ENCODE data around the gene TBC1D5. TPM values are rescaled to one million over a fixed set of nuclear protein-coding genes. Genes with fewer than 3 reads are reported as not detected.
"Not testable (repeated sequence)": the region's sequence is repeated elsewhere in the genome, so short reads cannot be mapped to it uniquely, and the experiment has no call there.

Gene TBC1D5
- total RNA-seq, 2 experiments from 2014 or later, result 48.4 to 55.2 TPM

GRCh38 chr3:17687566-17687965 lies 54.9 kb downstream of the TBC1D5 start:
- Mint-ChIP-seq H3K4me3 (no peak overlapping the region), H3K36me3 (ENCODE audit: low read depth) (peaks cover under 1% of the 10 kb centered on the region), H3K27ac (no peak overlapping the region), H3K9me3 (no peaks in the 10 kb centered on the region), H3K4me1 (no peaks in the 10 kb centered on the region), H3K27me3 (no peaks in the 10 kb centered on the region)
- no peak for DNase-seq
- POLR2A ChIA-PET, result no interaction called here
- CTCF ChIA-PET, result no interaction called here

- no peak for DNase-seq
- Mint-ChIP-seq H3K27ac (no peak overlapping the region), H3K4me1 (no peaks in the 10 kb centered on the region), H3K4me3 (no peak overlapping the region), H3K36me3 (ENCODE audit: low read depth) (no peaks in the 10 kb centered on the region), H3K9me3 (no peaks in the 10 kb centered on the region), H3K27me3 (no peaks in the 10 kb centered on the region)
- ChIA-PET POLR2A (no interaction called here), CTCF (no interaction called here)
These were observed 55.8 kb downstream of the TBC1D5 start for GRCh38 chr3:17686613-17687012.

- no peaks in the 10 kb centered on the region for H3K9me3 Mint-ChIP-seq
- CTCF ChIA-PET, result no interaction called here
These were observed 58.8 kb downstream of the TBC1D5 start for GRCh38 chr3:17683542-17684207.

GRCh38 chr3:17680530-17680929 lies 61.9 kb downstream of the TBC1D5 start:
- Mint-ChIP-seq H3K36me3 (ENCODE audit: low read depth) (peaks cover 3% of the 10 kb centered on the region), H3K9me3 (no peaks in the 10 kb centered on the region), H3K27me3 (no peaks in the 10 kb centered on the region), H3K4me3 (no peak overlapping the region), H3K4me1 (peaks cover 4% of the 10 kb centered on the region), H3K27ac (no peak overlapping the region)
- CTCF ChIA-PET, result no interaction called here
- no peak for DNase-seq
- POLR2A ChIA-PET, result no interaction called here

More at GRCh38 chr3:17683542-17684207, 58.8 kb downstream of the TBC1D5 start:
- Mint-ChIP-seq H3K36me3 (ENCODE audit: low read depth) (no peaks in the 10 kb centered on the region), H3K4me1 (no peaks in the 10 kb centered on the region), H3K27ac (no peak overlapping the region), H3K4me3 (no peak overlapping the region), H3K27me3 (no peaks in the 10 kb centered on the region)
- DNase-seq, result no peak
- POLR2A ChIA-PET, result no interaction called here

- DNase-seq, result no peak
- CTCF ChIA-PET, result no interaction called here
- Mint-ChIP-seq H3K4me1 (peaks cover 4% of the 10 kb centered on the region), H3K9me3 (no peaks in the 10 kb centered on the region), H3K27ac (no peak overlapping the region), H3K36me3 (ENCODE audit: low read depth) (peaks cover 3% of the 10 kb centered on the region), H3K27me3 (no peaks in the 10 kb centered on the region), H3K4me3 (no peak overlapping the region)
- POLR2A ChIA-PET, result no interaction called here
These were observed 64.2 kb downstream of the TBC1D5 start for GRCh38 chr3:17678116-17678741.

GRCh38 chr3:17674082-17674686 lies 68.2 kb downstream of the TBC1D5 start:
- Mint-ChIP-seq H3K36me3 (ENCODE audit: low read depth) (peaks cover 3% of the 10 kb centered on the region), H3K27me3 (no peaks in the 10 kb centered on the region), H3K9me3 (no peaks in the 10 kb centered on the region), H3K27ac (no peak overlapping the region), H3K4me3 (no peak overlapping the region), H3K4me1 (peaks cover 4% of the 10 kb centered on the region)
- DNase-seq, result no peak
- POLR2A ChIA-PET, result no interaction called here
- CTCF ChIA-PET, result no interaction called here

GRCh38 chr3:17672506-17672905 lies 69.9 kb downstream of the TBC1D5 start:
- no peak for DNase-seq
- ChIA-PET CTCF (no interaction called here), POLR2A (no interaction called here)
- Mint-ChIP-seq H3K36me3 (ENCODE audit: low read depth) (peaks cover 9% of the 10 kb centered on the region), H3K4me3 (no peak overlapping the region), H3K27me3 (no peaks in the 10 kb centered on the region), H3K9me3 (peaks cover 2% of the 10 kb centered on the region), H3K4me1 (peaks cover 2% of the 10 kb centered on the region), H3K27ac (no peak overlapping the region)

GRCh38 chr3:17670749-17671148 lies 71.7 kb downstream of the TBC1D5 start:
- peaks cover 6% of the 10 kb centered on the region for H3K36me3 Mint-ChIP-seq (ENCODE audit: low read depth)
- ChIA-PET CTCF (no interaction called here), POLR2A (no interaction called here)
- peaks cover 2% of the 10 kb centered on the region for H3K4me1 Mint-ChIP-seq
- no peak overlapping the region for H3K4me3 Mint-ChIP-seq
- H3K27me3 Mint-ChIP-seq, result no peaks in the 10 kb centered on the region
- H3K9me3 Mint-ChIP-seq, result peaks cover 2% of the 10 kb centered on the region
- no peak for DNase-seq
- no peak overlapping the region for H3K27ac Mint-ChIP-seq

- no peaks in the 10 kb centered on the region for H3K27me3 Mint-ChIP-seq
- peaks cover 2% of the 10 kb centered on the region for H3K9me3 Mint-ChIP-seq
These were observed 77.5 kb downstream of the TBC1D5 start for GRCh38 chr3:17664923-17665322.

GRCh38 chr3:17656264-17656663 lies 86.2 kb downstream of the TBC1D5 start:
- H3K4me3 Mint-ChIP-seq, result no peak overlapping the region
- DNase-seq, result no peak
- H3K9me3 Mint-ChIP-seq, result no peaks in the 10 kb centered on the region
- H3K27ac Mint-ChIP-seq, result no peak overlapping the region
- H3K36me3 Mint-ChIP-seq (ENCODE audit: low read depth), result no peaks in the 10 kb centered on the region
- POLR2A ChIA-PET, result no interaction called here
- no peaks in the 10 kb centered on the region for H3K27me3 Mint-ChIP-seq
- no peaks in the 10 kb centered on the region for H3K4me1 Mint-ChIP-seq
- CTCF ChIA-PET, result no interaction called here

More at GRCh38 chr3:17664923-17665322, 77.5 kb downstream of the TBC1D5 start:
- CTCF ChIA-PET, result no interaction called here
- no peak for DNase-seq
- Mint-ChIP-seq H3K36me3 (ENCODE audit: low read depth) (peaks cover 6% of the 10 kb centered on the region), H3K4me1 (peaks cover 6% of the 10 kb centered on the region), H3K27ac (no peak overlapping the region), H3K4me3 (no peak overlapping the region)
- POLR2A ChIA-PET, result no interaction called here

- no peak overlapping the region for H3K4me3 Mint-ChIP-seq
- ChIA-PET CTCF (no interaction called here), POLR2A (no interaction called here)
- H3K27me3 Mint-ChIP-seq, result no peaks in the 10 kb centered on the region
- no peaks in the 10 kb centered on the region for H3K9me3 Mint-ChIP-seq
- DNase-seq, result no peak
- H3K36me3 Mint-ChIP-seq (ENCODE audit: low read depth), result no peaks in the 10 kb centered on the region
- no peaks in the 10 kb centered on the region for H3K4me1 Mint-ChIP-seq
- no peak overlapping the region for H3K27ac Mint-ChIP-seq
These were observed 86.7 kb downstream of the TBC1D5 start for GRCh38 chr3:17655743-17656142.

- POLR2A ChIA-PET; CTCF ChIA-PET; H3K4me3 Mint-ChIP-seq; DNase-seq; H3K9me3 Mint-ChIP-seq; H3K4me1 Mint-ChIP-seq; H3K27me3 Mint-ChIP-seq; H3K27ac Mint-ChIP-seq; H3K36me3 Mint-ChIP-seq (ENCODE audit: low read depth): not testable (repeated sequence)
These were observed 92.7 kb downstream of the TBC1D5 start for GRCh38 chr3:17649748-17650147.

- H3K27ac Mint-ChIP-seq; DNase-seq; POLR2A ChIA-PET; H3K4me3 Mint-ChIP-seq; H3K36me3 Mint-ChIP-seq (ENCODE audit: low read depth); H3K27me3 Mint-ChIP-seq; CTCF ChIA-PET; H3K4me1 Mint-ChIP-seq; H3K9me3 Mint-ChIP-seq: not testable (repeated sequence)
These were observed 93.6 kb downstream of the TBC1D5 start for GRCh38 chr3:17648630-17649355.
